Measurements from ENCODE around the gene ZNF526.

DNA sequence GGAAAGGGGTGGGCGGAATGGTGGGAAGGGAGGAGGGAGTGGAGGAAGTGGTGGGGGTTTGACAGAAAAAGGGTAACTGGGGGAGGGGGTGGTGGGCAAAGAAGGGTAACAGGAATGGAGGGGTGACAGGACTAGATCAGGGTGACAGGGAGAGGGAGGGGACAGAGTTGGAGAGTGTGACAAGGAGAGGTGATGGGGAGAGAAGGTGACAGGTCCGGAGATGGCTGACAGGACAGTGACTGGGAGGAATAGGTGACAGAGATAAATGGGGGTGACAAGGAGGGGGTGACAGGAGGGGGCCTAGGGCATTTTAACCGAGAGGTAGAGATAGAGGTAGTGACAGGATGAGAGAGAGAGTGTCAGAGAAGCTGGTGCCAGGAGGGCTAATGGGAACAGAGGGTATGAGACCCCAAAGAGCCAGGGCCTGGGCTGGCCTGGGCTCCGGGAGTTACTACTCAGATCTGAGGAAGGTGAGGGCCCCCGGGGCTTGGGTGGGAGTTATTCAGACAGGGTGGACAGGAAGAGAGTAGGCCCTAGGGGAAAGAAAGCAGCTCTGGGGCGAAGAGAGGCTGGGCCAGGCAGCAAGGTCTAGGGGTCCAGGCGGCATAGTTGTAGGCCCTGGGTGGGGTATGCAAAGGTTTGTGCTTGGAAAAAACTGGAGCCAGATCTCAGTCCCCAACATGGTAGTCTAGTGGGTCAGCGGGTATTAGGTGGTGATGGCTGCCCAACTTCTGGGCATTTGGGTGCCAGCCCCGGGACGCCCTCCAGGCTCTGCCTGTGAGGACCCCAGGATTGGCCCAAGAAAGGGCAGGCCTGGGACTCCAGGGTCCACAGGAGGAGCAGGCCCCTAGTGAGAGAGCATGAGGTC lies 49.6 kb downstream of the ZNF526 start:
- TF ChIP-seq YY1 (IDR thresholded peaks at IDR 0.05; ENCODE audit: insufficient read depth, insufficient read length): no peak
- no peak for TF ChIP-seq ZNF274 (IDR thresholded peaks at IDR 0.05; ENCODE audit: low read depth, low read length)
- TF ChIP-seq SUZ12 (IDR thresholded peaks at IDR 0.05; ENCODE audit: extremely low read depth, insufficient read depth, insufficient read length): no peak

Data from NT2/D1 (cell line).